IMR-90 (cell line): ENCODE results near the gene CEP170B. TPM values are rescaled to one million over a fixed set of nuclear protein-coding genes. Genes with fewer than 3 reads are reported as not detected.

Experiments used
- ATAC-seq: fragments of 200-7000 bp; cut with Tn5 transposase; 2 replicates; pipeline ENCODE4 v1.9.1; 2020; ENCODE audit warnings: low read depth, mild to moderate bottlenecking, moderate library complexity
- BruUV-seq: library from RNA; stranded (reverse); fragments of 400-500 nt; replicated peaks from 2 replicates; lab custom pipeline; 2021; lab: Mats Ljungman, UMichigan
- CTCF ChIA-PET: fragments of 300-600 bp; formaldehyde crosslinking; extraction: SDS; loops from one replicate; lab custom pipeline; 2021; ENCODE audit warnings: antibody characterized with exemption; lab: Yijun Ruan, JAX
- POLR2A ChIA-PET: fragments of 300-600 bp; sonication (Branson Sonifier 250); formaldehyde crosslinking; loops from one replicate; lab custom pipeline; 2022; ENCODE audit warnings: antibody characterized with exemption; ENCODE audit not compliant: unreplicated experiment; lab: Charles Lee
- DNase-seq: peaks from one replicate; pipeline ENCODE4 v3.0.0; 2013
- H2AFZ ChIP-seq: replicated peaks from 2 replicates; pipeline ENCODE3; 2013; ENCODE audit warnings: low read length, mild to moderate bottlenecking; ENCODE audit not compliant: poor library complexity
- H2AK5ac ChIP-seq: 2 replicates; pipeline ENCODE4 v1.6.1; 2013; ENCODE audit warnings: low read depth, low read length, inconsistent platforms
- H2AK9ac ChIP-seq: replicated peaks from 2 replicates; pipeline ENCODE3; 2013; ENCODE audit warnings: mild to moderate bottlenecking, low read depth, low read length, moderate library complexity; ENCODE audit not compliant: poor library complexity
- H2BK120ac ChIP-seq: 2 replicates; pipeline ENCODE4 v1.6.1; 2013; ENCODE audit warnings: low read depth, low read length, inconsistent platforms
- H2BK15ac ChIP-seq: 3 replicates; pipeline ENCODE4 v1.6.1; 2013; ENCODE audit warnings: low read depth, low read length, inconsistent platforms
- H2BK20ac ChIP-seq: 2 replicates; pipeline ENCODE4 v1.6.1; 2013; ENCODE audit warnings: low read depth, mild to moderate bottlenecking, inconsistent platforms, low read length, moderate library complexity
- H2BK5ac ChIP-seq: 2 replicates; pipeline ENCODE4 v1.6.1; 2013; ENCODE audit warnings: mild to moderate bottlenecking, low read depth, low read length, inconsistent platforms; ENCODE audit not compliant: poor library complexity, severe bottlenecking
- H3K14ac ChIP-seq: replicated peaks from 2 replicates; pipeline ENCODE4 v1.6.1; 2013; ENCODE audit warnings: low read depth, low read length, inconsistent platforms
- H3K18ac ChIP-seq: 2 replicates; pipeline ENCODE4 v1.6.1; 2013; ENCODE audit warnings: low read depth, low read length, control low read depth
- H3K23ac ChIP-seq: 2 replicates; pipeline ENCODE4 v1.6.1; 2013; ENCODE audit warnings: low read depth, low read length, inconsistent platforms
- H3K27ac ChIP-seq: 2 replicates; pipeline ENCODE4 v1.5.1; 2013; ENCODE audit warnings: mild to moderate bottlenecking, control low read depth, low read length; ENCODE audit not compliant: insufficient read depth
- H3K27me3 ChIP-seq: 2 replicates; pipeline ENCODE4 v1.6.1; 2013; ENCODE audit warnings: low read length; ENCODE audit not compliant: control insufficient read depth, insufficient read depth
- H3K36me3 ChIP-seq: 2 replicates; pipeline ENCODE4 v1.6.1; 2013; ENCODE audit warnings: low read length, mixed read lengths; ENCODE audit not compliant: control insufficient read depth, insufficient read depth
- H3K4ac ChIP-seq: 2 replicates; pipeline ENCODE4 v1.6.1; 2013; ENCODE audit warnings: low read depth, low read length, inconsistent platforms
- H3K4me1 ChIP-seq: 2 replicates; pipeline ENCODE4 v1.6.1; 2013; ENCODE audit warnings: low read length, mixed read lengths; ENCODE audit not compliant: control insufficient read depth, insufficient read depth
- H3K4me2 ChIP-seq: 2 replicates; pipeline ENCODE4 v1.6.1; 2013; ENCODE audit warnings: low read depth, mild to moderate bottlenecking, control low read depth, low read length, moderate library complexity
- H3K4me3 ChIP-seq: 2 replicates; pipeline ENCODE4 v1.5.1; 2013; ENCODE audit warnings: low read depth, mild to moderate bottlenecking, control low read depth, low read length, moderate library complexity; ENCODE audit not compliant: insufficient read depth
- H3K56ac ChIP-seq: 2 replicates; pipeline ENCODE4 v1.6.1; 2013; ENCODE audit warnings: low read length, inconsistent platforms; ENCODE audit not compliant: insufficient read depth; ENCODE audit errors: extremely low read depth
- H3K79me1 ChIP-seq, 2 experiments: 2 replicates each; pipeline ENCODE4 v1.6.1; 2013; ENCODE audit warnings: low read length in 2 of 2, inconsistent platforms in 1 of 2, low read depth in 1 of 2
- H3K9ac ChIP-seq: 2 replicates; pipeline ENCODE4 v1.6.1; 2013; ENCODE audit warnings: low read depth, low read length, control low read depth
- H3K9me1 ChIP-seq: 2 replicates; pipeline ENCODE4 v1.6.1; 2013; ENCODE audit warnings: low read length, inconsistent platforms; ENCODE audit not compliant: insufficient read depth
- H3K9me3 ChIP-seq: 2 replicates; pipeline ENCODE4 v1.6.1; 2013; ENCODE audit warnings: low read length; ENCODE audit not compliant: control insufficient read depth, insufficient read depth
- H4K20me1 ChIP-seq: 2 replicates; pipeline ENCODE4 v1.6.1; 2013; ENCODE audit warnings: low read length, inconsistent platforms; ENCODE audit not compliant: insufficient read depth
- H4K5ac ChIP-seq: 2 replicates; pipeline ENCODE4 v1.6.1; 2013; ENCODE audit warnings: mild to moderate bottlenecking, low read depth, low read length, control low read depth
- H4K8ac ChIP-seq, 2 experiments: 2 replicates each; pipeline ENCODE4 v1.6.1; 2013; ENCODE audit warnings: low read depth in 2 of 2, low read length in 2 of 2, control low read depth in 1 of 2, inconsistent platforms in 1 of 2
- H4K91ac ChIP-seq: 2 replicates; pipeline ENCODE4 v1.6.1; 2013; ENCODE audit warnings: low read depth, low read length, inconsistent platforms; ENCODE audit not compliant: insufficient read depth
- BHLHE40 ChIP-seq: fragments of 150-350 bp; IDR thresholded peaks from 2 replicates; pipeline ENCODE4 v1.6.1; 2016; ENCODE audit warnings: mild to moderate bottlenecking, low read depth, low read length
- CEBPB ChIP-seq: IDR thresholded peaks from 2 replicates; pipeline ENCODE4 v1.6.1; 2012; ENCODE audit warnings: low read depth, low read length, improper control_type of control experiment
- CHD1 ChIP-seq: IDR thresholded peaks from 2 replicates; pipeline ENCODE4 v1.6.1; 2012; ENCODE audit warnings: low read depth, low read length, improper control_type of control experiment
- MAFK ChIP-seq: IDR thresholded peaks from 2 replicates; pipeline ENCODE4 v1.6.1; 2012; ENCODE audit warnings: low read depth, low read length, improper control_type of control experiment
- MXI1 ChIP-seq: IDR thresholded peaks from 2 replicates; pipeline ENCODE4 v1.6.1; 2012; ENCODE audit warnings: low read depth, mild to moderate bottlenecking, low read length, moderate library complexity, borderline replicate concordance
- NFE2L2 ChIP-seq: fragments of 150-350 bp; IDR thresholded peaks from 2 replicates; pipeline ENCODE4 v1.6.1; 2016; ENCODE audit warnings: low read depth, mild to moderate bottlenecking, low read length
- POLR2A ChIP-seq: IDR thresholded peaks from 2 replicates; pipeline ENCODE4 v1.6.1; 2012; ENCODE audit warnings: mild to moderate bottlenecking, low read depth, low read length
- RAD21 ChIP-seq: IDR thresholded peaks from 2 replicates; pipeline ENCODE4 v1.6.1; 2012; ENCODE audit warnings: low read length, improper control_type of control experiment
- RCOR1 ChIP-seq: IDR thresholded peaks from 2 replicates; pipeline ENCODE4 v1.6.1; 2012; ENCODE audit warnings: mild to moderate bottlenecking, low read length, improper control_type of control experiment; ENCODE audit not compliant: insufficient replicate concordance
- RFX5 ChIP-seq: IDR thresholded peaks from 2 replicates; pipeline ENCODE4 v1.8.0; 2012; ENCODE audit warnings: low read depth, mild to moderate bottlenecking, low read length, moderate library complexity
- SMC3 ChIP-seq: fragments of 150-350 bp; IDR thresholded peaks from 2 replicates; pipeline ENCODE4 v1.6.1; 2016; ENCODE audit warnings: low read depth, mild to moderate bottlenecking, antibody characterized with exemption, low read length, moderate library complexity
- WGBS, 2 experiments: methylation state at CpG; one replicate each; pipeline versions ENCODE4 v1.1.5 to v1.1.7; 2013; ENCODE audit warnings: missing lambda C conversion rate in 2 of 2; ENCODE audit not compliant: insufficient read length in 1 of 2; ENCODE audit errors: extremely low coverage in 2 of 2; 5-methylcytosine and 5-hydroxymethylcytosine counted together
- dilution Hi-C: fragments of 300-500 bp; cut with HindIII; formaldehyde crosslinking; loops from one replicate; pipeline ENCODE4 v1.14.3; 2018; ENCODE audit warnings: low sequenced_read_pairs; ENCODE audit not compliant: unreplicated experiment
- in situ Hi-C: fragments of 300-500 bp; cut with MboI; formaldehyde crosslinking; loops from 3 replicates; pipeline ENCODE4 v1.14.3; 2019; ENCODE audit warnings: low sequenced_read_pairs, inconsistent platforms, mixed read lengths
- intact Hi-C: fragments of 100-400 bp; cut with micrococcal nuclease; formaldehyde crosslinking; loops from 2 replicates; pipeline ENCODE4 v1.10.0; 2022
- polyA plus RNA-seq, 3 experiments: library from polyadenylated mRNA; depleted of rRNA; stranded (reverse); fragments of >200 nt; gene quantifications; 2 replicates each; pipeline ENCODE4 v1.2.3, GENCODE V29; 2012; ENCODE audit warnings: low replicate concordance in 1 of 3
- total RNA-seq: library from RNA; depleted of rRNA; stranded (reverse); fragments of >200 nt; gene quantifications from 2 replicates; pipeline ENCODE4 v1.2.3, GENCODE V29; 2012
- TF ChIP-seq, protein P1 (sequence below): fragments of 150-350 bp; IDR thresholded peaks from 2 replicates; pipeline ENCODE4 v1.6.1; 2016; ENCODE audit warnings: low read depth, mild to moderate bottlenecking, low read length, moderate library complexity, borderline replicate concordance
- TF ChIP-seq, protein P2 (sequence below): fragments of 150-350 bp; IDR thresholded peaks from 2 replicates; pipeline ENCODE4 v1.6.1; 2017; ENCODE audit warnings: mild to moderate bottlenecking, antibody characterized with exemption, low read length, low read depth
- TF ChIP-seq, protein P3 (sequence below): conservative IDR thresholded peaks from 2 replicates; pipeline ENCODE4 v1.5.1; 2012; ENCODE audit warnings: mild to moderate bottlenecking, low read depth, low read length, improper control_type of control experiment

The CEP170B gene
- total and polyA plus RNA-seq, 2 of the 4 experiments (the other 2 are of a cell fraction) = 3.6 to 13.1 TPM

DNA sequence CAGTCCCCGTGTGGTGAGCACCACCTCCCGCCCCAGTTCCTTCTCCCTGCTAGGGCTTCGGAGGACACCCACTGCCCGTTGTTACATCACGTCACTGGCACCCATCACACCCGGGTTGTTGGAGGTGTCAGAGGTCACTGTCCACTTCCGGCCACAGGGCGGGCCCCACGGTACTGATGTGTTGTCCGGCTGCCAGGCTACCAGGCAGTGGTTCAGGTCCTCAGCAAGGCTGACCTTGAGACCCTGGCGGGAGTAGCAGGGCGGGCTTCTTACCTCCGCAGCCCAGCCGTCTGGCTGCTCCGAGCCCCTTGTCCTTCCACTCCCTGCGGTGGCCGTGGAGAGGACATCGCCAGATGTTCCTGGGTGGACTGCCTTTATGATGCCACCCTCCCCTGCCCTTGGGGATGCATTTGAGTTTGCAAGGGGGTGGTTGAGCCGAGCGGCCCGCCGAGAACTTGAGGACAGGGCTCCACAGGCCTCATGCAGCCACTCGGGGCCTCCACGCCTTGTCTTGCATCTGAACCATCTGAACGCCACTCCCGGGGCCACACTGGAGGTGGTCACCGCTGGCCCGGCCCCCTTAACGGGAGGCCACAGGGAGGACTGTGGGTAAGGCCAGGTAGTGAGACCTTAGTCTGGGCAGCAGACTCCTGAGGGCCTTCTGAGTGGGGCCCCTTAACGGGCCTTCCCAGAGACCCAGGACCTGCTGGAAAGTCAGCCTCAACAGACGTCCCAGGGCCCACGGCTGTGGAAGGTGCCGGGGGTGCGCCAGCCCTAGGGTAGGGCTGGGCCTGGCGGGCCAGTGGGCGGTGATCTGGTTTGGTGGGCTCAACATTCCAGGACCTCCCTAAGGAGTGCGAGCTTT lies 32.5 kb downstream of the CEP170B start:
- no TSS peak for BruUV-seq
- H3K14ac ChIP-seq = no peak overlapping the region
- no peak overlapping the region for H2BK5ac ChIP-seq
- no peaks in the 10 kb centered on the region for H3K79me1 ChIP-seq
- ChIA-PET POLR2A (no interaction called here), CTCF (no interaction called here)
- ATAC-seq = no peak
- H4K8ac ChIP-seq = no peak overlapping the region
- no peak overlapping the region for H4K5ac ChIP-seq
- no peak overlapping the region for H3K9ac ChIP-seq
- no peaks in the 10 kb centered on the region; the same call in 1 of the 2 replicates for H4K20me1 ChIP-seq
- in situ Hi-C loops (no loop called here), intact Hi-C loops (loop anchor here (2.0 kb wide), 1 partner anchor 35 kb away; no protein-coding TSS in a partner anchor), dilution Hi-C loops (no loop called here)
- no peaks in the 10 kb centered on the region for H3K9me3 ChIP-seq
- H2BK20ac ChIP-seq = no peak overlapping the region
- H2BK15ac ChIP-seq = no peak overlapping the region
- no peak overlapping the region for H3K4ac ChIP-seq
- H3K9me1 ChIP-seq = no peaks in the 10 kb centered on the region
- H3K36me3 ChIP-seq = peaks cover 10% of the 10 kb centered on the region; the same call in 1 of the 2 replicates
- H3K18ac ChIP-seq = no peak overlapping the region
- no peak overlapping the region for H4K91ac ChIP-seq
- H3K27me3 ChIP-seq = peaks cover 5% of the 10 kb centered on the region
- H3K27ac ChIP-seq = no peak overlapping the region
- no peak overlapping the region for H2AK5ac ChIP-seq
- no peak overlapping the region for H2BK120ac ChIP-seq
- no peak overlapping the region for H3K4me3 ChIP-seq
- H3K56ac ChIP-seq = no peak overlapping the region
- no peaks in the 10 kb centered on the region; the same call in 1 of the 2 replicates for H3K4me1 ChIP-seq
- H3K23ac ChIP-seq = no peak overlapping the region
- no peak for DNase-seq
- H2AK9ac ChIP-seq = peak overlapping the region; percentile 33
- no peak overlapping the region for H2AFZ ChIP-seq
- H3K4me2 ChIP-seq = no peak overlapping the region
- WGBS, 2 experiments = 79% methylated on average over 8 of the region's 37 CpGs; no CpG with 5 or more reads in 1 of the 2 experiments
- TF ChIP-seq RCOR1 (no peak), MAFK (no peak), RFX5 (no peak), MXI1 (no peak), RAD21 (no peak), CHD1 (no peak), BHLHE40 (no peak), SMC3 (no peak), CEBPB (no peak), POLR2A (no peak), NFE2L2 (no peak)
- TF ChIP-seq, protein P1, sequence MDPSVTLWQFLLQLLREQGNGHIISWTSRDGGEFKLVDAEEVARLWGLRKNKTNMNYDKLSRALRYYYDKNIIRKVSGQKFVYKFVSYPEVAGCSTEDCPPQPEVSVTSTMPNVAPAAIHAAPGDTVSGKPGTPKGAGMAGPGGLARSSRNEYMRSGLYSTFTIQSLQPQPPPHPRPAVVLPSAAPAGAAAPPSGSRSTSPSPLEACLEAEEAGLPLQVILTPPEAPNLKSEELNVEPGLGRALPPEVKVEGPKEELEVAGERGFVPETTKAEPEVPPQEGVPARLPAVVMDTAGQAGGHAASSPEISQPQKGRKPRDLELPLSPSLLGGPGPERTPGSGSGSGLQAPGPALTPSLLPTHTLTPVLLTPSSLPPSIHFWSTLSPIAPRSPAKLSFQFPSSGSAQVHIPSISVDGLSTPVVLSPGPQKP = no peak
- TF ChIP-seq, protein P2, sequence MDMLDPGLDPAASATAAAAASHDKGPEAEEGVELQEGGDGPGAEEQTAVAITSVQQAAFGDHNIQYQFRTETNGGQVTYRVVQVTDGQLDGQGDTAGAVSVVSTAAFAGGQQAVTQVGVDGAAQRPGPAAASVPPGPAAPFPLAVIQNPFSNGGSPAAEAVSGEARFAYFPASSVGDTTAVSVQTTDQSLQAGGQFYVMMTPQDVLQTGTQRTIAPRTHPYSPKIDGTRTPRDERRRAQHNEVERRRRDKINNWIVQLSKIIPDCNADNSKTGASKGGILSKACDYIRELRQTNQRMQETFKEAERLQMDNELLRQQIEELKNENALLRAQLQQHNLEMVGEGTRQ = no peak
- TF ChIP-seq, protein P3, sequence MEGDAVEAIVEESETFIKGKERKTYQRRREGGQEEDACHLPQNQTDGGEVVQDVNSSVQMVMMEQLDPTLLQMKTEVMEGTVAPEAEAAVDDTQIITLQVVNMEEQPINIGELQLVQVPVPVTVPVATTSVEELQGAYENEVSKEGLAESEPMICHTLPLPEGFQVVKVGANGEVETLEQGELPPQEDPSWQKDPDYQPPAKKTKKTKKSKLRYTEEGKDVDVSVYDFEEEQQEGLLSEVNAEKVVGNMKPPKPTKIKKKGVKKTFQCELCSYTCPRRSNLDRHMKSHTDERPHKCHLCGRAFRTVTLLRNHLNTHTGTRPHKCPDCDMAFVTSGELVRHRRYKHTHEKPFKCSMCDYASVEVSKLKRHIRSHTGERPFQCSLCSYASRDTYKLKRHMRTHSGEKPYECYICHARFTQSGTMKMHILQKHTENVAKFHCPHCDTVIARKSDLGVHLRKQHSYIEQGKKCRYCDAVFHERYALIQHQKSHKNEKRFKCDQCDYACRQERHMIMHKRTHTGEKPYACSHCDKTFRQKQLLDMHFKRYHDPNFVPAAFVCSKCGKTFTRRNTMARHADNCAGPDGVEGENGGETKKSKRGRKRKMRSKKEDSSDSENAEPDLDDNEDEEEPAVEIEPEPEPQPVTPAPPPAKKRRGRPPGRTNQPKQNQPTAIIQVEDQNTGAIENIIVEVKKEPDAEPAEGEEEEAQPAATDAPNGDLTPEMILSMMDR = no peak
